ENCODE measurements around the gene SMIM38. TPM values are rescaled to one million over a fixed set of nuclear protein-coding genes. Genes with fewer than 3 reads are reported as not detected.

SMIM38 gene
- total RNA-seq, 1 donor from 2014 or later: 0.12 TPM

DNA sequence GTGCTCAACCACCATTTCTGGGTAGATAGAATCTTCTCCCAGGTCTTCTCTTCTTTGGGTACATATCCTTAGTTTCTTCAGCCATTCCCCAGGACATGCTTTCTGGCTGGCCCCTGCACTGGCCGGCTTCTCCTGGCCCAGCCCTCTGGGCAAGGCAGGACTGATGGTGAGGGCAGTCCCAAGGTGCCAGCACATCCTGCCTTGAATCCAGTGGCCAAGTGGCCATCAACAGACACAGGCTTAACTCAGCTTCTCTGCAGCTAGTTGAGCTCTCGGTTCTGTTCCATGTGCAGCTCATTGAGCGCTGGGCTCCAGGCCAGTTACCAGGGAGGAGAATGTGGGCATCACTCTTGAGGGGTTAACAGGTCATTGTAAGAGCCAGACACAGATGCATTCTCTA, 17.6 kb downstream of the SMIM38 start:
- Mint-ChIP-seq H3K4me1 (ENCODE audit: low read depth) (peaks cover 6% of the 10 kb centered on the region), H3K4me3 (ENCODE audit: unreplicated experiment) (no peak overlapping the region), H3K9me3 (ENCODE audit: low read depth) (peaks cover 14% of the 10 kb centered on the region), H3K36me3 (ENCODE audit: low read depth) (no peaks in the 10 kb centered on the region), H3K27ac (ENCODE audit: unreplicated experiment) (no peak overlapping the region), H3K27me3 (ENCODE audit: low read depth) (peaks cover 2% of the 10 kb centered on the region)
- TF ChIP-seq, protein P1, sequence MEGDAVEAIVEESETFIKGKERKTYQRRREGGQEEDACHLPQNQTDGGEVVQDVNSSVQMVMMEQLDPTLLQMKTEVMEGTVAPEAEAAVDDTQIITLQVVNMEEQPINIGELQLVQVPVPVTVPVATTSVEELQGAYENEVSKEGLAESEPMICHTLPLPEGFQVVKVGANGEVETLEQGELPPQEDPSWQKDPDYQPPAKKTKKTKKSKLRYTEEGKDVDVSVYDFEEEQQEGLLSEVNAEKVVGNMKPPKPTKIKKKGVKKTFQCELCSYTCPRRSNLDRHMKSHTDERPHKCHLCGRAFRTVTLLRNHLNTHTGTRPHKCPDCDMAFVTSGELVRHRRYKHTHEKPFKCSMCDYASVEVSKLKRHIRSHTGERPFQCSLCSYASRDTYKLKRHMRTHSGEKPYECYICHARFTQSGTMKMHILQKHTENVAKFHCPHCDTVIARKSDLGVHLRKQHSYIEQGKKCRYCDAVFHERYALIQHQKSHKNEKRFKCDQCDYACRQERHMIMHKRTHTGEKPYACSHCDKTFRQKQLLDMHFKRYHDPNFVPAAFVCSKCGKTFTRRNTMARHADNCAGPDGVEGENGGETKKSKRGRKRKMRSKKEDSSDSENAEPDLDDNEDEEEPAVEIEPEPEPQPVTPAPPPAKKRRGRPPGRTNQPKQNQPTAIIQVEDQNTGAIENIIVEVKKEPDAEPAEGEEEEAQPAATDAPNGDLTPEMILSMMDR (IDR thresholded peaks at IDR 0.05): no peak
- DNase-seq (ENCODE audit: low spot score): peak; percentile 40

DNA sequence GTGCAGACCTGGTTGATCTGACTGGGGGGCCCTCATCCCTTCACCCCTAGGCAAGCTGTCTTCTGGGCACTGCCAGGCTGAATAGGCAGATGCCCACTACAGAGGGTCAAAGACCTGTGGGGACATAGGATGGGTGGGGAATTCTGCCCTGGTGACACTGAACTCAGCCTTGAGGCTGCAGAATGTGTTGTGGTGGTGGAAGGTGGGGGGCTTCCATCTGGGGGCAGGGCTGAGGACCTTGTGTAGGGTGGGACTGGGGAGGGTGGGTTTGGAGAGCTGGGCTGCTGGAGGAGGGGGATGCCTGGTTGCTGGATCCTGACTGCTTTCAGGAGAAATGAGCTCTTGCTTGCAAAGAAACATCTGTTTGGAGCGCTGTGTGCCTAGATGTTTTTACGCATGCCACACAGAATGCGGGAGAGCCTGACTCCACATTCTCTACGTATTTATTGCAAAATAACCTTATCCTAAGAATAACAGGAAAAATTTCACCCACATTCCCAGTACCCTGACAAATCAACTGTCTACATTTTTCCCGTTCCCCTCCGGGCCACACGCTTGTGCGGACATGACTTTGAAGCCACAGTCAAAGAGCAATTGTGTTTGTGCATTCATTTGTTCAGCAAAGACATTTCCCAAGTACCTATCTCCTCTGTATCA, 18.3 kb downstream of the SMIM38 start:
- no peak overlapping the region for H3K27ac Mint-ChIP-seq (ENCODE audit: unreplicated experiment)
- H3K27me3 Mint-ChIP-seq (ENCODE audit: low read depth): peaks cover 4% of the 10 kb centered on the region
- no peak overlapping the region for H3K4me3 Mint-ChIP-seq (ENCODE audit: unreplicated experiment)
- H3K4me1 Mint-ChIP-seq (ENCODE audit: low read depth): peaks cover 4% of the 10 kb centered on the region
- peak; percentile 40 for DNase-seq (ENCODE audit: low spot score)
- no peaks in the 10 kb centered on the region for H3K36me3 Mint-ChIP-seq (ENCODE audit: low read depth)
- H3K9me3 Mint-ChIP-seq (ENCODE audit: low read depth): peaks cover 14% of the 10 kb centered on the region
- TF ChIP-seq, protein P1 (IDR thresholded peaks at IDR 0.05): no peak

DNA sequence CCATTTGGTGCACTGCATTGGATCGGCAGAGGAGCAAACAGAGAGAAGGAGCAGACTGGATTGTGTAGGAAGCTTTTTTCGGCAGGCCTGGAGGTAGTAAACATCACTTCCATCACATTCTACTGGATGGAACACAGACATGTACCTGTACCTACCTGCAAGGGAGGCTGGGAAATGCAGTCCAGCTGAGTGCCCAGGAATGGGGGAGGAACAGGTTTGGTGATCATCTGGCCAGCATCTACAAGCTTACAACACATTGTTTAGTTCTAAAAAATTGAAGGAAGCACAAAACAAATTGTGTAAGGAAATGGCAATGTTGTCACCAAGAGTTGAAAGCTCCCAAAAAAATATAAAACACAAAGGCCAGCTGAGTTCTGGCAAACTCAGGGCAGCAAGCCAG, 19.1 kb downstream of the SMIM38 start:
- TF ChIP-seq, protein P1 (IDR thresholded peaks at IDR 0.05): no peak
- DNase-seq (ENCODE audit: low spot score): peak; percentile 15
- no peak overlapping the region for H3K4me3 Mint-ChIP-seq (ENCODE audit: unreplicated experiment)
- peaks cover 14% of the 10 kb centered on the region for H3K9me3 Mint-ChIP-seq (ENCODE audit: low read depth)
- peaks cover 4% of the 10 kb centered on the region for H3K27me3 Mint-ChIP-seq (ENCODE audit: low read depth)
- peaks cover 4% of the 10 kb centered on the region for H3K4me1 Mint-ChIP-seq (ENCODE audit: low read depth)
- no peak overlapping the region for H3K27ac Mint-ChIP-seq (ENCODE audit: unreplicated experiment)
- no peaks in the 10 kb centered on the region for H3K36me3 Mint-ChIP-seq (ENCODE audit: low read depth)

DNA sequence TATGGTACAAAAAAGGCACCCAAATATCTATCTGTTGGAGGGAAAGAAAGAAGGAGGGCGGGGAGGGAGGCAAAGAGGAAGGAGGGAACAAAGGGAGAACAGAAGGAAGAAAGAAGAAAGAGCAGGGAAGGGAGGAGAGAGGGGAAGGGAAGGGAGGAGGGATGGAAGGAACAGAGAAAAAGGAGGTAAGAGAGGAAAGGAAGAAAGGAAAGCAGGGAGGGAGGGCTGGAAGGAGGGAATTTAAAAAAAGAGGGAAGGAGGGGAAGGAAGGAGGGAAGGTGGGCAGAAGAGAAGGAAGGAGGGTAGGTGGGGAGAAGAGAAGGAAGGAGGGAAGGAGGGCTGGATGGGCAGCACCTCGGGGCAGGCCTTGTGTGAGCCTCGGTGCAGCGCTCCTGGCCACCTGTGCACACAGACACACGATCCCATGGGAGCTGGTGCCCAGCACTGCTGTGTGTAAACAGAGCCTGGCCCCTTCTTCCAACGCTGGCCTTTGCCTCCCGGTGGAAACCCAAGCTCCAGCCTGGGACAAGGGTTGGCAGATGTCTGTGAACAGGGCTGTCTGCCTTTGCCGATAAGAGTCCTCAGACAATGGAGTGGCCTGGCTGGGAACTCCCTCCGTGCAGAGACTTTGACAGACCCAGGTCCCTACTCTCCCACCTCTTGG, 23.2 kb downstream of the SMIM38 start:
- Mint-ChIP-seq H3K27ac (ENCODE audit: unreplicated experiment) (no peak overlapping the region), H3K9me3 (ENCODE audit: low read depth) (peaks cover 17% of the 10 kb centered on the region), H3K27me3 (ENCODE audit: low read depth) (peaks cover 7% of the 10 kb centered on the region), H3K4me3 (ENCODE audit: unreplicated experiment) (no peak overlapping the region), H3K36me3 (ENCODE audit: low read depth) (peaks cover 5% of the 10 kb centered on the region), H3K4me1 (ENCODE audit: low read depth) (peaks cover 4% of the 10 kb centered on the region)
- peak; percentile 72 for DNase-seq (ENCODE audit: low spot score)
- TF ChIP-seq, protein P1 (IDR thresholded peaks at IDR 0.05): no peak

DNA sequence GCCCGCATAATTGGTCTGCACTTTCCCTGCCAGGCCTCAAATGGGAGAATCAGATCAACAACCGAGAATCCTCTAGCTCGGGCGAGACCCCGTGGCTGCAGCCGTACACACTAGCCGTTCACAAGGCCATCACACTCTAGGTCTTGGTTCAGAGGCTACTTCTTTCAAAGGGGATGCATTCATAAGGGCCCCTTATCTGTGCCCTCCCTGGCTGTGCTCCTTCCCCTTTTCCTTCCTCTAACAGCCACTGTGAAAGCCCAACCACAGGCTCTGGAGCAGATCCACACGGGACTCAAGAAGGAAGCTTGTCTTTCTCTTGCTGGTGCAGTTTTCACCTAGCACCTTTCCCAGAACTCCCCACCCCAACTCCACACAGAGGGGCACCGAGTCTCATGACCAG, 24.5 kb downstream of the SMIM38 start:
- Mint-ChIP-seq H3K4me3 (ENCODE audit: unreplicated experiment) (no peak overlapping the region), H3K27ac (ENCODE audit: unreplicated experiment) (no peak overlapping the region), H3K9me3 (ENCODE audit: low read depth) (peaks cover 9% of the 10 kb centered on the region), H3K4me1 (ENCODE audit: low read depth) (no peaks in the 10 kb centered on the region), H3K27me3 (ENCODE audit: low read depth) (peaks cover 7% of the 10 kb centered on the region), H3K36me3 (ENCODE audit: low read depth) (peaks cover 5% of the 10 kb centered on the region)
- DNase-seq (ENCODE audit: low spot score): peak; percentile 39
- TF ChIP-seq, protein P1 (IDR thresholded peaks at IDR 0.05): no peak

Measured in chondrocyte (in vitro differentiated cells).